NCI-H82 treated with DMSO at 0.1 percent for 48 hours (cell line): ENCODE measurements around the gene APOL3.
"Not testable (repeated sequence)": the region's sequence is repeated elsewhere in the genome, so short reads cannot be mapped to it uniquely, and the experiment has no call there.

Experiments used
- DNase-seq: peaks from one replicate; lab custom pipeline; 2025; ENCODE audit not compliant: unreplicated experiment; lab: John Stamatoyannopoulos, UW

The APOL3 gene

GRCh38 chr22:36160499-36160942, at the start of gene APOL3:
APOL3 (minus strand) TSS chr22:36160755; CDS start chr22:36149055, 11,700 bp downstream.
- no peak for DNase-seq

GRCh38 chr22:36210224-36210623, 49.7 kb upstream of the APOL3 start:
- no peak for DNase-seq

GRCh38 chr22:36209488-36209908, 48.9 kb upstream of the APOL3 start:
- DNase-seq, result not testable (repeated sequence)

GRCh38 chr22:36208914-36209313, 48.4 kb upstream of the APOL3 start:
- no peak for DNase-seq

- DNase-seq, result no peak
Observed at GRCh38 chr22:36208162-36208765, 47.7 kb upstream of the APOL3 start.

GRCh38 chr22:36206255-36206654, 45.7 kb upstream of the APOL3 start:
- no peak for DNase-seq

GRCh38 chr22:36205573-36205972, 45.0 kb upstream of the APOL3 start:
- not testable (repeated sequence) for DNase-seq

- DNase-seq, result no peak
Observed at GRCh38 chr22:36204632-36205015, 44.1 kb upstream of the APOL3 start.

GRCh38 chr22:36204001-36204631, 43.6 kb upstream of the APOL3 start:
- no peak for DNase-seq

GRCh38 chr22:36203441-36203840, 42.9 kb upstream of the APOL3 start:
- DNase-seq, result not testable (repeated sequence)

- DNase-seq, result not testable (repeated sequence)
Observed at GRCh38 chr22:36202906-36203305, 42.4 kb upstream of the APOL3 start.

- DNase-seq, result no peak
Observed at GRCh38 chr22:36201630-36202319, 41.2 kb upstream of the APOL3 start, which contains the start of gene APOL4. APOL4 (minus strand) TSS chr22:36201809; CDS start chr22:36201734, 75 bp downstream.

- not testable (repeated sequence) for DNase-seq
Observed at GRCh38 chr22:36201025-36201424, 40.5 kb upstream of the APOL3 start.

GRCh38 chr22:36199001-36199551, 38.5 kb upstream of the APOL3 start:
- no peak for DNase-seq

GRCh38 chr22:36198536-36198935, 38.0 kb upstream of the APOL3 start:
- no peak for DNase-seq

- no peak for DNase-seq
Observed at GRCh38 chr22:36197514-36198146, 37.1 kb upstream of the APOL3 start.

GRCh38 chr22:36197065-36197440, 36.5 kb upstream of the APOL3 start:
- DNase-seq, result peak; percentile 12

GRCh38 chr22:36196254-36197064, 35.9 kb upstream of the APOL3 start:
- no peak for DNase-seq

GRCh38 chr22:36194971-36195370, 34.4 kb upstream of the APOL3 start:
- no peak for DNase-seq

GRCh38 chr22:36194385-36194784, 33.8 kb upstream of the APOL3 start:
- no peak for DNase-seq
